Stimulated activated CD4-positive, alpha-beta T cell treated with anti-CD3 and anti-CD28 coated beads, TNF-alpha, amount 100 ng/mL, for 1 hour (primary cell): ENCODE results near the gene ZNF565.
"Not testable (repeated sequence)": the region's sequence is repeated elsewhere in the genome, so short reads cannot be mapped to it uniquely, and the experiment has no call there.

Experiments used
- DNase-seq, 3 donors: peaks; one replicate each; pipeline ENCODE4 v3.0.0-alpha.2; 2020; ENCODE audit warnings: low read depth in 3 of 3, low spot score in 1 of 3

The ZNF565 gene

GRCh38 chr19:36215276-36216123 is 1.0 kb upstream of the ZNF565 start:
- no peak for DNase-seq

- DNase-seq = no peak
These were observed 1.6 kb downstream of the ZNF565 start for GRCh38 chr19:36212895-36213294.

- no peak for DNase-seq
These were observed 4.0 kb downstream of the ZNF565 start for GRCh38 chr19:36210497-36210896.

- DNase-seq = no peak
These were observed 5.1 kb downstream of the ZNF565 start for GRCh38 chr19:36209372-36209771.

GRCh38 chr19:36207605-36208252 is 6.7 kb downstream of the ZNF565 start:
- DNase-seq = no peak

GRCh38 chr19:36203293-36203692 is 11.2 kb downstream of the ZNF565 start:
- no peak for DNase-seq

- no peak for DNase-seq
These were observed 12.8 kb downstream of the ZNF565 start for GRCh38 chr19:36201684-36202083.

- DNase-seq = no peak
These were observed 16.3 kb downstream of the ZNF565 start for GRCh38 chr19:36198119-36198518.

GRCh38 chr19:36196249-36196648 is 18.2 kb downstream of the ZNF565 start:
- DNase-seq = no peak

GRCh38 chr19:36186722-36187121 is 27.7 kb downstream of the ZNF565 start:
- DNase-seq = not testable (repeated sequence)

GRCh38 chr19:36183245-36183628 is 31.2 kb downstream of the ZNF565 start:
- no peak for DNase-seq

GRCh38 chr19:36182612-36183244 is 31.7 kb downstream of the ZNF565 start:
- no peak for DNase-seq

- not testable (repeated sequence) for DNase-seq
These were observed 35.4 kb downstream of the ZNF565 start for GRCh38 chr19:36179077-36179476.

GRCh38 chr19:36173846-36174245 is 40.6 kb downstream of the ZNF565 start:
- not testable (repeated sequence) for DNase-seq

GRCh38 chr19:36172852-36173251 is 41.6 kb downstream of the ZNF565 start:
- no peak for DNase-seq

GRCh38 chr19:36169084-36169760 is 45.2 kb downstream of the ZNF565 start:
- DNase-seq = no peak

- no peak for DNase-seq
These were observed 50.7 kb downstream of the ZNF565 start for GRCh38 chr19:36163813-36164212.

GRCh38 chr19:36160821-36161596 is 53.5 kb downstream of the ZNF565 start:
- DNase-seq = no peak

- no peak for DNase-seq
These were observed 61.3 kb downstream of the ZNF565 start for GRCh38 chr19:36153126-36153525.

GRCh38 chr19:36152352-36153091 is 61.9 kb downstream of the ZNF565 start, which contains the start of gene COX7A1:
Gene COX7A1, minus strand, starts transcription at chr19:36152447. Its CDS starts 40 bp downstream, at chr19:36152407.
- DNase-seq = no peak
